Endothelial cell (in vitro differentiated cells): ENCODE results near the gene IQGAP2. TPM values are rescaled to one million over a fixed set of nuclear protein-coding genes. Genes with fewer than 3 reads are reported as not detected.

Experiments used
- DNase-seq: peaks from one replicate; pipeline ENCODE4 v3.0.0; 2021; ENCODE audit warnings: low spot score
- H3K27ac Mint-ChIP-seq: one replicate; pipeline ENCODE4 v1.8.0; 2021; ENCODE audit warnings: mixed read lengths, inconsistent platforms; ENCODE audit not compliant: unreplicated experiment
- H3K27me3 Mint-ChIP-seq: one replicate; pipeline ENCODE4 v1.8.0; 2021; ENCODE audit warnings: mild to moderate bottlenecking, moderate library complexity, mixed read lengths, inconsistent platforms; ENCODE audit not compliant: unreplicated experiment
- H3K36me3 Mint-ChIP-seq: one replicate; pipeline ENCODE4 v1.8.0; 2021; ENCODE audit warnings: mild to moderate bottlenecking, low read depth, mixed read lengths, inconsistent platforms; ENCODE audit not compliant: unreplicated experiment
- H3K4me1 Mint-ChIP-seq: one replicate; pipeline ENCODE4 v1.8.0; 2021; ENCODE audit warnings: mild to moderate bottlenecking, mixed read lengths, inconsistent platforms; ENCODE audit not compliant: unreplicated experiment
- H3K4me3 Mint-ChIP-seq: one replicate; pipeline ENCODE4 v1.8.0; 2021; ENCODE audit warnings: mild to moderate bottlenecking, mixed read lengths, inconsistent platforms; ENCODE audit not compliant: unreplicated experiment
- H3K9me3 Mint-ChIP-seq: one replicate; pipeline ENCODE4 v1.8.0; 2021; ENCODE audit warnings: mixed read lengths, inconsistent platforms; ENCODE audit not compliant: unreplicated experiment
- CTCF ChIP-seq: fragments of 200-600 bp; sonication (generic); IDR thresholded peaks from one replicate; pipeline ENCODE4 v1.5.0; 2021; ENCODE audit warnings: antibody characterized with exemption; ENCODE audit not compliant: unreplicated experiment
- total RNA-seq: library from RNA; stranded (reverse); fragmentation: NEBNext Ultra II Directional; extraction: Animal tissue kit (Norgen Biotek cat#: 25700); gene quantifications from one replicate; pipeline ENCODE4 v1.2.1, GENCODE V29; 2021; ENCODE audit not compliant: unreplicated experiment

IQGAP2 gene
- total RNA-seq, 1 donor from 2014 or later = 43.4 TPM

DNA sequence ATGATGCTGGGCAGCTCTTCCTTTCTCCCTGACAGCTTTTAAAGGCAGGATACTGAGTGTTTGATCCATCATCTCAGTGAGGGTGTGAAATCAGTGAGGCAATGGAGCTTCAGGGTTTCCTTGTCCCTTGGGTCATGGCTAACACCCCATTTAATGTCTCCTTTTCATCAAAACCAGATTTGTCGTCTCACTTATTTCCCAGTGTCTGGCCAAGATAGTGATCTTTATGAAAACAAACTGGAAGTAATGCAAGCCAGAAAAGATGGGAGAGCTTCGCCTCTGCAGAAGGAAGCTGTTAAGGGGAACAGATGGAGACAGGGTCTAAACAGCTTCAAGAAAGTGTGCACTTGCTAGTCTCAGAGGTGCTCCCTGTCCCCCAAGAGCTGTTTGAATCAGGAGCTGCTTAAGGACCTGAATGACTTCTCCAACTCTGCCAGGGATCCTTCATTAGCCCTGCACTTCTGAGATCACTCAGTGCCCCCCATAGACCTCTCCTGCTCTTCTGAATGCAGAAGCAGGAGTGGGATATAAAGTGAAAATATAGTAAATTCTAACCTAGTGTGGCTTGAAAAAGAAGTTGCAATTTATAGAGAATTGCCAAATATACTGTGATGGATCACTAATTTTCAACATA, 124.0 kb downstream of the IQGAP2 start:
- Mint-ChIP-seq H3K27me3 (no peaks in the 10 kb centered on the region), H3K27ac (no peak overlapping the region), H3K4me1 (peaks cover 11% of the 10 kb centered on the region)

GRCh38 chr5:76527685-76528161, 124.6 kb downstream of the IQGAP2 start:
- no peaks in the 10 kb centered on the region for H3K36me3 Mint-ChIP-seq

More for the DNA sequence above, 124.0 kb downstream of the IQGAP2 start:
- no peak for TF ChIP-seq CTCF
- H3K4me3 Mint-ChIP-seq = no peak overlapping the region
- no peak for DNase-seq
- no peaks in the 10 kb centered on the region for H3K9me3 Mint-ChIP-seq
- H3K36me3 Mint-ChIP-seq = no peaks in the 10 kb centered on the region

DNA sequence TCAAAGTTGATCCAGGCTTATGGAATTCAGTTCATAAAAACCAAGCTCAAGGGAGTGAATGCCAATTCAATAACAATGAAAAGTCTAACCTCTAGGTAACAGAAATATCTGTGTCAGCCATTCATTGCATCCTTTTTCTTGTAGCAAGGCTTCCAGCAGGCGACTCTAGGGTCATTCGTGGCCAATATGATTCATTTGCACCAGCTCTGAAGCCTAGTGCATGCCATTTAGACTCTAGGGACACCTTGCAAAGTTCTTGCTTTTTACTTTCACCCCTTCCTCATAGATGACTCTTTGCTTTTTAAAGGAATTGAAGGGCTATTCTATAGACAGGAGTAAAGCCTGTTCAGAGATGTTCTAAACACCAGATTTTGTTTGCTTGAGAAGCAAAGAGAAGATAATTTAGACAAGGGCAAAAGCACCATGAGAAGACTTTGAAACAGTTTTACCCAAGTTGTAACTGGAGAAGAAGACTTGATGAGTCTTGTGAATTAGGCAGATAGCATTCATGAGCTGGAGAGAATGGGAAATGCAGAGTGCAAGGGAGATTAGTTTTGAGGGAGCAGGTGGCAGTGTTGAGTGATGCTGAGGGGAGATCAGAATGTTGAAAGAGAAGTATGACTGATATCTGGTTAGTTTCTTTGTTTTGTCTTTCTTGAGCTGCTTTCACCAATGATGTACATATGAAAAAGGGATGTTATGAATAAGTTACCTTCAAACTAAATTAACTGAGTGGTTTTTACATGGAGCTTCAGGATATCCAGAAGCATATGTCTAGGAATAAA, 125.7 kb downstream of the IQGAP2 start:
- H3K4me3 Mint-ChIP-seq = no peak overlapping the region
- no peaks in the 10 kb centered on the region for H3K9me3 Mint-ChIP-seq
- no peaks in the 10 kb centered on the region for H3K27me3 Mint-ChIP-seq
- DNase-seq = no peak
- peaks cover 11% of the 10 kb centered on the region for H3K4me1 Mint-ChIP-seq
- no peaks in the 10 kb centered on the region for H3K36me3 Mint-ChIP-seq
- no peak for TF ChIP-seq CTCF
- H3K27ac Mint-ChIP-seq = no peak overlapping the region

More at GRCh38 chr5:76527685-76528161, 124.6 kb downstream of the IQGAP2 start:
- no peak for DNase-seq
- H3K9me3 Mint-ChIP-seq = no peaks in the 10 kb centered on the region
- TF ChIP-seq CTCF = no peak
- H3K27me3 Mint-ChIP-seq = no peaks in the 10 kb centered on the region
- no peak overlapping the region for H3K27ac Mint-ChIP-seq
- H3K4me1 Mint-ChIP-seq = peaks cover 11% of the 10 kb centered on the region
- no peak overlapping the region for H3K4me3 Mint-ChIP-seq

DNA sequence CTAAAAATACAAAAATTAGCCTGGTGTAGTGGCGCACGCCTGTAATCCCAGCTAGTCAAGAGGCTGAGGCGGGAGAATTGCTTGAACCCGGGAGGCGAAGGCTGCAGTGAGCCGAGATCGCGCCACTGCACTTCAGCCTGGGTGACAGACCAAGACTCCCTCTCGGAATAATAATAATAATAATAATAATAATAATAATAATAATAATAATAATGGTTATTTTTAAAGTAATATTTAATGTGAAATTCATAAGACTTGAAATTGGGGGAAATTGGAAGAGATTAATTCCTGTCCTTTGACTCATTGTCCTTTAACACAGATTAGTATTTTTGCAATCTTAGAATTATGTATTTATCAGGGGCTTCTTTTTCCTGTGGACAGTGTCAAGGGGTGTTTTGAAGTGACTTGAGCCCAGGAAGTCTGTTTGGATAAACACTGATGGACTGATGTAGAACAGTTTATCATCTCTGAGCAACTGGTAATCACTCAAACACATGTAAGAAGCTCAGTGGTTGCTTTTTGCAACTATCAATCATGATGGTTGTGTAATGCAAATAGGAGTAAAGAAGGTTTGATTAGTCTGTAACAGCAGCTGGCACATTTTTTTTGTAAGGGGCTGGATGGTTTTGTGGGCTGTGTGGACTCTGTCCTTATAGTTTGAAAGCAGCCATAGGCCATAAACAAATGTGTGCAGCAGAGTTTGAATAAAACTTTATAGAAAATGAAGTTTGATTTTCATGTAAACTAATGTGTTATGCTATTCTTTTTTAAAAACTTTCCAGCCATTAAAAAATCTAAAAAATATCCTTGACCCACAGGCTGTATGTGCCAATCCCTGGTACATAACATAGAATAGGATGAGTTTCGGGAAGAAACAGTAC, 126.6 kb downstream of the IQGAP2 start:
- H3K36me3 Mint-ChIP-seq = no peaks in the 10 kb centered on the region
- no peak overlapping the region for H3K27ac Mint-ChIP-seq
- no peaks in the 10 kb centered on the region for H3K9me3 Mint-ChIP-seq
- no peak overlapping the region for H3K4me3 Mint-ChIP-seq
- DNase-seq = no peak
- TF ChIP-seq CTCF = no peak
- H3K27me3 Mint-ChIP-seq = no peaks in the 10 kb centered on the region
- H3K4me1 Mint-ChIP-seq = peaks cover 8% of the 10 kb centered on the region
